LNCAP (cell line): ENCODE results near the gene RECQL5.
A peak's percentile ranks its signal among the peaks of the same experiment; 100 is the strongest.

Source experiments
- CTCF ChIP-seq: fragments of 450-650 bp; IDR thresholded peaks from 2 replicates; pipeline ENCODE4 v1.5.1; 2017; ENCODE audit warnings: mild to moderate bottlenecking

Gene RECQL5

DNA sequence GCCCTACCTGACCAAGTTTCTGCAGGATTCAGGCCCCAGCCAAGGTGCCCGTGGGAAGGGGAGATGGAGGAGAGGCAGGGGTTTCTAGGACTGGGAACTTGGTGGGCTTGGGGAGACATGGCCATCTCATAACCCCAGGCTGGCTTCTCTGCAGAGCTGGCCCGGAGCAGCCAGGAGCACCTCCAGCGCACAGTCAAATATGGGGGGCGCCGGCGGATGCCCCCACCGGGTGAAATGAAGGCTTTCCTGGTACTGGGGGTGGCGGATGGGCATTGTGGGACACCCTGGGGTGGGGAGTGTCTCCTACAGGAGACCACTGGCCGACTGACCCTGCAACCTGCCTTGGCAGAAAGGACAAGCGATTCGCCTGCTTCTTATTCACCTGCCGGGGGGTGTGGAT is 42.9 kb downstream of the RECQL5 start:
- TF ChIP-seq CTCF, result no peak

DNA sequence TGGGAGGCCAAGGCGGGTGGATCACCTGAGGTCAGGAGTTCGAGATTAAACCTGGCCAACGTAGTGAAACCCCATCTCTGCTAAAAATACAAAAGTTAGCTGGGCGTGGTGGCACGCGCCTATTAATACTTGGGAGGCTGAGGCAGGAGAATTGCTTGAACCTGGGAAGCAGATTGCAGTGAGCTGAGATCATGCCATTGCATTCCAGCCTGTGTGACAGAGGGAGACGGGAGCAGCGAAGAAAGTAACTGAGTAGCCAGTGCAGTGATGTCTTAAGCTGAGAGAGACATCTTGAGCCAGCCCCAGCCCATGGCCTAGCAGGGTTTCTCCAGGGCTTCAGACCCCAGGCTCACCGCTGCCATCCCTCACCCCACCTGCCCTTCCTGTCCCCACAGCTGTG is 43.6 kb downstream of the RECQL5 start:
- TF ChIP-seq CTCF, result no peak

- TF ChIP-seq CTCF, result no peak
These were observed 44.1 kb downstream of the RECQL5 start for GRCh38 chr17:75622771-75623273.

DNA sequence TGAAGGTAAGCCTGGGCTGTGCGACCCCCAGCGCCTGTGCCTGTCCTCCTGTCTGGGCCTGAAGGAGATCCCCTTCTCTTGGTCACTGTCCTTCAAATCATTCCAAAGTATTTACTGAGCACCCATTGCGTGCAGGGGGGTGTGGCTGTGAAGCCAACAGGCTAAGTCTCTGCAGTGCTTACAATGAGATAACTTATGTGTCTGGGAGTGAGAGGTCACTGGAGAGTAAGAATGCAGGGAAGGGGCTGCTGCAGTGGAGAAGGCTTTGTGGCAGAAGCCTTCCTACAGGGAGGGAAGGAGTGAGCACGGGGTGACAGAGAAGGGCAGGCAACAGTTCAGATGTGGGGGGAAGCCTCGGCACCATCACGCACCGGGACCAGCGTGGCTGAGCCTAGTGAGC is 44.9 kb downstream of the RECQL5 start:
- no peak for TF ChIP-seq CTCF

- TF ChIP-seq CTCF, result no peak
These were observed 45.5 kb downstream of the RECQL5 start for GRCh38 chr17:75621489-75621888.

DNA sequence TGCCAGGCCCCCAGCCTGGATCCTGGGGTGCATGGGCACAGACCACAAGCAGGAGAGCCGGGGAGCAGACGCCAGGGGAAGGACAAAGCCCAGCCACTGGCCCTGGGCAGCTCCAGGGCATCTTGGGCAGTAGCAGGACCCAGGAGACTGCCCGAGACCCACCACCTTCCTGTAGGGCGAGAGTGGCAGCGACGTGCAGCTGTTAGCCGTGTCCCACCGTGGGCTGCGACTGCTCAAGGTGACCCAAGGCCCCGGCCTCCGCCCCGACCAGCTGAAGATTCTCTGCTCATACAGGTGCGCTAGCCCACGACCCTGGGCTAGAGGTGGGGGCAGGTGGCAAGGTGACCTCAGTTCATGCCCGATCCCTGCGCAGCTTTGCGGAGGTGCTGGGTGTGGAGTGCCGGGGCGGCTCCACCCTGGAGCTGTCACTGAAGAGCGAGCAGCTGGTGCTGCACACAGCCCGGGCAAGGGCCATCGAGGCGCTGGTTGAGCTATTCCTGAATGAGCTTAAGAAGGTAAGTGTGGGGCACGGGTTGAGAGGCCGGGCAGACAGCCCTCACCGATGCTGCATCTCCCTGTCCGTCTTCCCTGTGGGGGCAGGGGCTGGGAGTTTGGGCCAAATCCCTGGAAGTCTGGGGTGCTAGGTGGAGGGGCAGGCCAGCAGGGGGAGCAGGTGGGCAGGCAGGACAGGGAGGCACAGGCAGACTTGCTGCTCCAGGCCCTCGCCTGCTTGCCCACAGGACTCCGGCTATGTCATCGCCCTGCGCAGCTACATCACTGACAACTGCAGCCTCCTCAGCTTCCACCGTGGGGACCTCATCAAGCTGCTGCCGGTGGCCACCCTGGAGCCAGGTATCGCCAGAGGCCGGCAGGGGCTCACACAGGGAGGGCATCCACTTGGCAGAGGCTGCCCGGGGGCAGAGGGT is 47.2 kb downstream of the RECQL5 start:
- TF ChIP-seq CTCF, result peak; percentile 52; the same call in 1 of the 2 replicates

GRCh38 chr17:75617675-75618074 is 49.3 kb downstream of the RECQL5 start:
- TF ChIP-seq CTCF, result no peak
